ENCODE measurements around the gene HLA-E. TPM values are rescaled to one million over a fixed set of nuclear protein-coding genes. Genes with fewer than 3 reads are reported as not detected.

HLA-E gene
- total and polyA plus RNA-seq, 12 donors, result 85.7 to 667 (median 308) TPM

DNA sequence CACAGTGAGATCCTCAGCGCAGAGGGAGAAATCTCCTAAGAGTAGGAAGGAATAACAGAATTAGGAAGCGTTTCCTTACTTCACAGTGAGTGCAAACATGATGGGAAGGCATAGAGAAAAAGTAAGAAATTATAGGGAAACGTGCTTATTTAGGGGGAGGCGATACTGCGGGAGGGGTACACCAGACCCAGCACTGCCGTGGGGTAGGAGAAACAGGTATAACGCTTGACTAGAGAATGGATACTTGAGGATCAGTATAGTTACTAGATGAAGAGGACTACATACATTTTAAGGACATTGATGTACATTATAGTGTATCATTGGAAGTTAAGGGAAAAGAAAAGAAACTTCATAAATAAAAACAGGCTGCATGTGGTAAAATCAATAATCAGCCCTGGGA is 26.8 kb upstream of the HLA-E start:
- no peak overlapping the region for H3K4me3 ChIP-seq
- no peak for TF ChIP-seq POLR2A (IDR thresholded peaks at IDR 0.05)
- TF ChIP-seq, protein P1, sequence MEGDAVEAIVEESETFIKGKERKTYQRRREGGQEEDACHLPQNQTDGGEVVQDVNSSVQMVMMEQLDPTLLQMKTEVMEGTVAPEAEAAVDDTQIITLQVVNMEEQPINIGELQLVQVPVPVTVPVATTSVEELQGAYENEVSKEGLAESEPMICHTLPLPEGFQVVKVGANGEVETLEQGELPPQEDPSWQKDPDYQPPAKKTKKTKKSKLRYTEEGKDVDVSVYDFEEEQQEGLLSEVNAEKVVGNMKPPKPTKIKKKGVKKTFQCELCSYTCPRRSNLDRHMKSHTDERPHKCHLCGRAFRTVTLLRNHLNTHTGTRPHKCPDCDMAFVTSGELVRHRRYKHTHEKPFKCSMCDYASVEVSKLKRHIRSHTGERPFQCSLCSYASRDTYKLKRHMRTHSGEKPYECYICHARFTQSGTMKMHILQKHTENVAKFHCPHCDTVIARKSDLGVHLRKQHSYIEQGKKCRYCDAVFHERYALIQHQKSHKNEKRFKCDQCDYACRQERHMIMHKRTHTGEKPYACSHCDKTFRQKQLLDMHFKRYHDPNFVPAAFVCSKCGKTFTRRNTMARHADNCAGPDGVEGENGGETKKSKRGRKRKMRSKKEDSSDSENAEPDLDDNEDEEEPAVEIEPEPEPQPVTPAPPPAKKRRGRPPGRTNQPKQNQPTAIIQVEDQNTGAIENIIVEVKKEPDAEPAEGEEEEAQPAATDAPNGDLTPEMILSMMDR (IDR thresholded peaks at IDR 0.05), result no peak
- H3K27ac ChIP-seq, result no peak overlapping the region
- peaks cover 0 to 21% of the 10 kb centered on the region in 2 donors for H3K4me1 ChIP-seq (replicated peaks in 1 of 2)
- H3K36me3 ChIP-seq (replicated peaks in 1 of 2), result no peaks in the 10 kb centered on the region
- peaks cover 94% of the 10 kb centered on the region for H3K27me3 ChIP-seq
- intact Hi-C loops (cut with DNase I), result no loop called here
- WGBS, 4 donors, result 38 to 49% (median 44%) methylated on average over 7 of the region's 7 CpGs
- DNase-seq, result no peak
- H3K9me3 ChIP-seq (replicated peaks in 1 of 3), result no peaks in the 10 kb centered on the region

DNA sequence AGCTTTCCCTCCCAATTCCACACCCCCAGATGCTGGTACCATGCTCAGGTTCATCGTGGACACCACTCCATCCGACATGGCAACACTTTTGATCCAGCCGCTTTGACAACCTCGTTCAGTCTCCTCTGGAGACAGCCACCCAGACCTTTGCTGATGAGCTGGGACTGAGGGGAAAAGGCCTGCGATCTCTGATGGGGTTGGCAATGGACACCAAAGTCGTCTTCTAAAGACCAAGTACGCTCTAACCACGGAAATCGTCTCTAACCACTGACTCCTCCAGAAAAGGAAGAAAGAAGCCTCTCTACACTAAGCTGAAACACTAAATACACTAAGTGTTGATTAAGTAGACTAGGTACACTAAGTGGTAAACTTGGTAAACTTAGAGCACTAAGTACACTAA is 26.1 kb upstream of the HLA-E start:
- Histone ChIP-seq H3K9me3 (replicated peaks in 1 of 3) (no peaks in the 10 kb centered on the region), H3K27ac (no peak overlapping the region), H3K4me1 (replicated peaks in 1 of 2) (peaks cover 0 to 21% of the 10 kb centered on the region in 2 donors), H3K27me3 (peaks cover 93% of the 10 kb centered on the region), H3K4me3 (no peak overlapping the region), H3K36me3 (replicated peaks in 1 of 2) (no peaks in the 10 kb centered on the region)
- DNase-seq, result no peak
- TF ChIP-seq, protein P1 (IDR thresholded peaks at IDR 0.05), result no peak
- no peak for TF ChIP-seq POLR2A (IDR thresholded peaks at IDR 0.05)
- intact Hi-C loops (cut with DNase I), result no loop called here
- WGBS, 4 donors, result 43 to 56% (median 46%) methylated on average over 9 of the region's 9 CpGs

DNA sequence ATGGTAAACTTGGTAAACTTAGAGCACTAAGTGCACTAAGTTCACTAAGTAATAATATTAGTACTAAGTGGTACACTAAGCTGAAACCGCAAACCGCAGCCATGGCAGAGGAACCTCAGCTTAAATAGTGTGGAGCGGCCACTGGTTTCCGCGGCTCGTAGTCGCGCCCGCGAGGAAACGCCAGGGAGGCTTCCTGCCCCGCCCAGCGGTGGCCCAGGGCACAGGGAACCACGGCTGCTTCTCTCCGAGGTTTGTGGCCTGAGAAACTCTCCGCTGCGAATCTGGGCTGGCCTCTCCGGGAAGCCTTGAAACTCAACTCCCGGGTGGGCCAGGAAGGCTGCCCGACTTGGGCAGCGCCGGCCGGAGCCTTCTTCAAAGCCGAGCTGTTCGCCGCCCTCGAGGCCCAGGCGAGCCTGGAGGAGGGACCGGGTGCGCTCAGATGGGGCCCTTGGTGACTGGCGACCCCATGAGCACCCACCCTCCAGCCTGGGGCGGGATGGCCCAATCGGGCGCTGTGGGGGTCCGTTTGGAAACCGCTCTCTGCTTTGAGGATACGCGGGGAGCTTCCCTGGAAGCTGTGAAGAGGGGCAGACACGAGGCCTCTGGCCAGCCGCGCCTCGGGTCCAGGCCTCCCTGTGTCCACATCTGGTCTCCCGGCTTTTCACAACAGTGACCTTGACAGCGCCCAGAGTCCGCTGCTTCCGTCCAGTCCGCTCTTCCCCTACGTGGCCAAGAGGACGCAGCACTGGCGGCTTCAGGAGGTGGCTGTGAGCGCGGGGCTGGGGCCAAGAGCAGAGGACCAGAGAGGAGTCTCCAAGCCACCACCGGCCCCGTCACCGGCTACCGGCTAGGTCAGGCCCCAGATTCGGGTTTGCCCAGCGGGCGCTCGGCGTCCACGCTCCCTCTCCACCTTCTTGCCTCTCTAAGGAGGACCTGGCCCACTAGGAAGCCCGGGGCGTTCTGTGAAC is 25.4 kb upstream of the HLA-E start:
- 8 to 23% (median 15%) methylated on average over 16 to 64 of the region's 64 CpGs for WGBS, 4 donors
- intact Hi-C loops (cut with DNase I), result no loop called here
- H3K4me3 ChIP-seq, result no peak overlapping the region
- TF ChIP-seq POLR2A (IDR thresholded peaks at IDR 0.05), result no peak
- H3K36me3 ChIP-seq (replicated peaks in 1 of 2), result no peaks in the 10 kb centered on the region
- no peak overlapping the region for H3K27ac ChIP-seq
- H3K27me3 ChIP-seq, result peaks cover 91% of the 10 kb centered on the region
- H3K4me1 ChIP-seq (replicated peaks in 1 of 2), result peaks cover 0 to 21% of the 10 kb centered on the region in 2 donors
- peak in 2 of 7 donors; percentile 18 to 48 for DNase-seq
- no peaks in the 10 kb centered on the region for H3K9me3 ChIP-seq (replicated peaks in 1 of 3)

DNA sequence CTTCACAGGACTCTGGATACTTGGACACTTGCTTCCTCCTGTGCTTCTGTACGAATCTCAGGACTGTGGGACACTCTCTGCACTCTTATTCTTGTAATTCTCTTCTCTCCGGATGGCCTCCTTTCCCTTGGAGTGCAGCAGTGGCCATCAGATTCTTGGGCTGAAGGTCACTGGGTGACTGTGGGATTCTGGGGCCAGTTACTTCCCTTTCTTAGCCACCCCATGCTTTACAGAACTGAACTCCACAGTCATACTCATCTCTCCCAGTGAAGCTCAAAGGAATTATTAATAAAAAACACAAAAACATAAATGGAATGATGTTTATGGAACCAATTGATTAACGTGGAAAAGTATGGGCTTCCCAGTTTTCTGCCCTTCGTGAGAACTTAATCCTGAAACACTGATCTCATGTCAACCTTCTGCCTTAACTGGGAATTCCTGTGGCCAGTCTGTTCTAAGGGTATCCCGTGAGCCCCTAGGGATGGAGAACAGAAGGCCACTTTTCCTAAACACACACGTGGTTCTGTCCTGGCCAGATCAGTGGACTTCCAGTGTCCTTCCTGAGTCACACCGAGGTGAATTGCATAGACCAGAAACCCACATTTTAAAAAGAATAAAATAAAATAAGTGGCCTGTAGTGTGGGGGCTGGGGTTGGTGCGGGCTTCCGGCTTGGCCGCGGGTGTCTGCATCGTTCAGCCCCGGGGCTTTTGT is 23.6 kb upstream of the HLA-E start:
- H3K27me3 ChIP-seq, result peaks cover 92% of the 10 kb centered on the region

More for the DNA sequence above, 23.6 kb upstream of the HLA-E start:
- Histone ChIP-seq H3K4me1 (replicated peaks in 1 of 2) (peaks cover 0 to 21% of the 10 kb centered on the region in 2 donors), H3K4me3 (peak overlapping the region in 1 of 4 donors; percentile 62), H3K36me3 (replicated peaks in 1 of 2) (no peaks in the 10 kb centered on the region), H3K9me3 (replicated peaks in 1 of 3) (no peaks in the 10 kb centered on the region), H3K27ac (no peak overlapping the region)
- DNase-seq, result no peak
- TF ChIP-seq POLR2A (IDR thresholded peaks at IDR 0.05), result no peak
- TF ChIP-seq, protein P1 (IDR thresholded peaks at IDR 0.05), result no peak
- intact Hi-C loops (cut with DNase I), result no loop called here
- WGBS, 4 donors, result 11 to 16% (median 15%) methylated on average over 13 of the region's 13 CpGs
